ENCODE data around the gene HRK.
"Not testable (repeated sequence)": the region's sequence is repeated elsewhere in the genome, so short reads cannot be mapped to it uniquely, and the experiment has no call there.

The HRK gene

GRCh38 chr12:116814766-116815165, 66.5 kb downstream of the HRK start:
- DNase-seq = not testable (repeated sequence)

GRCh38 chr12:116813271-116814041, 67.8 kb downstream of the HRK start:
- DNase-seq = no peak

- DNase-seq = no peak
Measured at GRCh38 chr12:116812238-116812637, 69.0 kb downstream of the HRK start.

GRCh38 chr12:116808113-116809105, 72.8 kb downstream of the HRK start:
- DNase-seq = no peak

- DNase-seq = no peak
Measured at GRCh38 chr12:116807546-116807945, 73.7 kb downstream of the HRK start.

- DNase-seq = no peak
Measured at GRCh38 chr12:116806845-116807440, 74.3 kb downstream of the HRK start.
